HG03095 (cell line): Measurements from ENCODE around the gene SDK1.

Experiments used
- ATAC-seq: cut with Tn5 transposase; IDR thresholded peaks from one replicate; pipeline ENCODE4 v1.9.1; 2021; ENCODE audit warnings: moderate library complexity; ENCODE audit not compliant: unreplicated experiment

SDK1 gene

DNA sequence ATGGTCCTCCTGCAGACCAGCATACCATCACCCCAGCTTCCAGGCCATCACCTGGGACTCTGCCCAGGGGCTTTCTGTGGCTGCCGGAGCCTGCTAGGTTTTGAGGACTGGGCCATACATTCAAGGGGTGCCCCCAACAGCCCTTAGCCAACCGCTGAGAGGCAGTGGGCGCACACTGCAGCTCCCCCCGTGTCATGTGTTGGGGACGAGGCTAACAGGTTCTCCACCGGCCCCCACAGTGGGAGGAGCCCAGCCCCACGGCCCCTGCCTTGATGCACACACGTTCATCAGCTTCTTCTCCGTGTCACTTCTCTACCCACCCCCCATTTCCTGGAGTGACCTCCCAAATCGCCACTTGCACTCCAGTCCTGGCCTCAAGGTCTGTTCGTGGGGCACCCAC, 837.8 kb downstream of the SDK1 start:
- ATAC-seq, result no peak

DNA sequence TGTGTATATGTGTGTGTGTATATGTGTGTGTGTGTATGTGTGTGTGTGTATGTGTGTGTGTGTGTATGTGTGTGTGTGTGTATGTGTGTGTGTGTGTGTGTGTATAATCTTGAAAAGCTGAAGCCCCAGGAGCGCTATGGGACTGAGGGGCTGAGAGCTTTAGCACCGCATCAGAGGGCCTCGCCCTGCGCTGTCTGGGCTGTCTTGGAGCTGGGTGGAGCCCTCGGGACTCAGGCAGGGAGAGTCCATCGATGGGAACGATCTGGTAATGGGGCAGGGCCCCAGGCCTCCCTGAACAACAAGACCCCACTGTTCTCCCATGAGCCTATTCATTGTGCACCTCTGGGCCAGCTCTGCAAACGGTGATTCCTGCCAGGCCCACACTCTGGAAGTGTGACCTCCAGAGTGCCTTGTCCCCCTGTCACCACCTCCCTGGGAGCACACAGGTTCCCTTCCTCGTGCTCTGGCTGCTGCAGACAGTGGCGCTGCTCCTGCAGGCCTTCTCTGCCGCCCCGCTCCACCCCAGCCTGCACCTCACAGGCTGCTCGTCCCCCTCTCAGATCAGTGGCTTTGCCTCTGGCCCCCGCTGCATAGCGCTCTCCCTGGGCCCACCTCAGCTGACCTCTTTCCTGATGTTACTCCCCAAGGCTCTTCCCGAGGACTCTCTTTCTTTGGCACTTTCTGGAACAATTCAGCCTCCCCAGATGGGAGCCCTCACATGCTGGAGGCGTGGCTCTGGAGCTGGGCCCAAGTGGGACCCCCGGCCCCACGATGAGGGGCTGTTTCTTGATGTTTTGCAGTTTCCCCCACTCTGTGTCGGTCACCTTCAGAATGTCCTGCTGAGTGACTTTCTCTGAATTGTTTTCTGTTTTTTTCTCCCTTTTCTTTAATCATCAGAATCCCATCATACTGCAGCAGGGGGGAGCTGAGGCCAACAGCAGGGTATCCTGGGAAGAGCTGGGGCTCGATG, 838.9 kb downstream of the SDK1 start:
- no peak for ATAC-seq

DNA sequence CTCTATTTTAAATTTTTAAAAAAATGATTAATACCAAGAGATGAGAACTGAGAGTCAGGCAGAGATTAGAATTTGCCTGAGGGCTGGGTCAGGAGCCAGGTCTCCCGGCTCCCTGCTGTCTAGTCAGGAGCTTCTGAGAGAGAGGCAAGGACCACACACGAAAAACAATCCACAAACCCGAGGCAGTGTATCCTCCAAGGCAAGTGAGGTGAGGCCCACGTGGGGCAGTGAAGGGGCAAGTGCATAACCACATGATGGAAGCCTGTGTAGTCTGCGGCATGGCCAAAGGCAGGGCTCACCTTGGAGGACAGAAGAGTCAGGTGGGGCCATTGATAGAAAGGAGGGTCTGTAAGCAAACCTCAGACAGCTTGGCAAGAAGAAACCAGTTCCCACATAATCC, 839.9 kb downstream of the SDK1 start:
- no peak for ATAC-seq

DNA sequence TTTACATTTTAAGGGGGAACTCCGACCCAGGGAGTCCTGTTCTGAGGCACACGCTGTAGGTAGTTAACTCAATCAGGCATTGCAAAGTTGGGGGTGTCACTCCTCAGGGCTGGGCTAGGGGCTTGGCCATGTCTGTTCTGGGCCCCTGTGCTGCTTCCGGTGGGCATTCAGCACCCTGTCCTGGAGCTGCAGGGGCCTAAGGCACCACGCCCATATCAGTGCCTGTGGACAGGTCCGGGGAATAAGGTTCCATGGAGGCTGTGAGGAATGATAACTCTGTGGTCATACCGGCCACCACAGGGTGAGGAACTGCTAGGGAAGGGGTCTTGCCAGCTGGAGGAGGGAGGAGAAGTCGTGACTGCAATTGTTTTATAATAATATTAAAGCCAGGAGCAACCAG, 842.0 kb downstream of the SDK1 start:
- ATAC-seq, result no peak

DNA sequence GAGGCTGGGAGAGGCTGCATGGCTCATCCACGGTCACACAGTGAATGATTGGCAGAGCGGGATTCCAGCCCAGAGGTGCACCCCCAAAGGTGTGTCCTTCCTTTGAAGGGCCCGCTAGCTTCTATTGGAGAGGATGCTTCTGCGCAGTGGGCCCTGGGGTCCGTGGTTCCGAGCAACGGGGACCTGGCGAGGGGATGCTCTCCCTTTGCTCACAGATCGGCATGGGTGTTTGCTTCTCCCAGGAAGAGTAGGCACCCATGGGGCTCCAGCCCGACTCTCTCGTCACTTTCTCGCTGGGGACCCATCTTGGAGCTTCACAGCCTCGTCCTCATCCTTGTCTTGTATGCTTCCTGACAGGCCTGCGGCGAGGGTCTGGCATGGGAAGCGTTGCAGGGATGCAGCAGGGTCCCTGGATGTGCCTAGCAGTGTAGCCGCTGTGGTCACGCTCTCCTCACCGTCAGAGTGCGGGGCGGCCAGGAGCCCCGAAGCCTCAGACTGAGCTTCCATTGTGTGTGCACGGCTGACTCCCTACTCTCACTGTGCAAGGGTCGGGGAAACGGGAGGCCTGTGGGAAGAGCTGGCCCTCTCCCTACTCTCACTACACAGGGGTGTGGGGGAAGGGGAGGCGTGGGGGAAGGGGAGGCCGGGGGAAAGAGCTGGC, 842.6 kb downstream of the SDK1 start:
- no peak for ATAC-seq

DNA sequence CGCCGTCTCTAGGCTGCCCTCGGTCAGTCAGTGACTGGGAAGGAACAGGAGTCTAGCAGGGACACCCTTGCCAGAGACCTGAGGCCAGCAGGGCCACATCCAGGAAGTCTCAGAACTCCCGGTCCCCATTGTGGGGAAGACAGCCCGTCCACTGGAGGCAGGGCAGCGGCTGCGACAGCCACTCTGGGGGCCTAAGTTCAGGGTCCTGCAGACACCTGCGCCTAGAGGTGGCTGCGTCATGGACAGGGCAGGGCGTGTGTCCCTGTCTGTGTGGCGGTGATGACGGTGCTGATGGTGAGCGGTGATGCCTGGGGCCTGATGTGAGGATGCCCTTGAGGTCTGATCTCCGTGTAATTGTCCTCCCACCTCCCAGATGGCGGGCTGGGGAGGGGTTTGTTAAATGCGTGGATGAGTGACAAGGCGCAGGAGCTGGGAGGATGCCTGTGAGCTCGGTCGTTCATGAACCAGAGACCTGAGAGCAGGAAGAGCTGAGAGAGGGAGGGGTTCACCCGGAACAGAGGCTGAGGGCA, 843.2 kb downstream of the SDK1 start:
- no peak for ATAC-seq

DNA sequence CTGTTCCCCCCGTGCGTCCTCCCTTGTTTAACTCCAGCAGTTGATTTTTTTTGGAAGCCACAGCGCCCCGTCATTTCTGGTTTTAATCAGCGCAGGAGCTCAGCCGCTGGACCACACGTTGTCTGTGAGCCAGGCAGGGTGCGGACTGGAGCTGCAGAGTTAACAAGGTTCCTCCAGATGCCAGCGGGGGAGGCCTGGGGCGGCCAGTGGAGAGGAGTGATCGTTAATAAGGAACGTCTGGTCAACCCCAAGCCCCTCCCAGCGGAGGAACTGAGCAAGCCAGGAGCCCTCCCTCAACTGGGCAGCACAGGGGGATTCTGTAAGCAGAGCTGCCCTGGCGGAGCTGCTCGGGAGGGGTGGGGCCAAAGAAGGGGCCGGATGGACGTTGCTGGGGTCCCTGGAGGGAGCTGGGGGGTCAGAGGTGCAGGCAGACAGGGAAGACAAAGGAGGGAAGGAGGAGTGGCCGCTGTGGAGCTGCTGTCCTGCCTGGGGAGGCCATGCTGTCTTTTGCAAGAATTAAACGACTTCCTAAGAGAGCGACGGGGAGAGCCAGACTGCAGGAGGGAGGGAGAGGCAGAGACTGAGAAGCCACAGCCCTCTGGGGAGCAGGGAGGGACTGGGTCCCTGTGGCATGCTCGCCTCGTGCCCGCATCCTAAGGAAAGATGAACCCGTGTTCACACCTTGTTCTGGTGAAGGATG, 843.9 kb downstream of the SDK1 start:
- no peak for ATAC-seq

DNA sequence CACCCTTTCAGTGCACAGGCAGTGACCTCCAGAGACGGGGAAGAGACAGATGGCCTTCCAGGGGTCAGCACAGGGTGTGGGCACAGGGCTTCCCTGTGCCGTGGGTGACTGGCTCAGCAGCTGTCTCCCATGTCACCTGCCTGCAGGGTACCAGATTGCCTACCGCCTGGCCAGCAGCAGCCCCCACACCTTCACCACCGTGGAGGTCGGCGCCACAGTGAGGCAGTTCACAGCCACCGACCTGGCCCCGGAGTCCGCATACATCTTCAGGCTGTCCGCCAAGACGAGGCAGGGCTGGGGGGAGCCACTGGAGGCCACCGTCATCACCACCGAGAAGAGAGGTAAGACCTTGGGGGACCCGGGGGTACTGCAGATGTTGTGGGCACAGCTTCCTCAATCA, 844.5 kb downstream of the SDK1 start:
- ATAC-seq, result no peak

DNA sequence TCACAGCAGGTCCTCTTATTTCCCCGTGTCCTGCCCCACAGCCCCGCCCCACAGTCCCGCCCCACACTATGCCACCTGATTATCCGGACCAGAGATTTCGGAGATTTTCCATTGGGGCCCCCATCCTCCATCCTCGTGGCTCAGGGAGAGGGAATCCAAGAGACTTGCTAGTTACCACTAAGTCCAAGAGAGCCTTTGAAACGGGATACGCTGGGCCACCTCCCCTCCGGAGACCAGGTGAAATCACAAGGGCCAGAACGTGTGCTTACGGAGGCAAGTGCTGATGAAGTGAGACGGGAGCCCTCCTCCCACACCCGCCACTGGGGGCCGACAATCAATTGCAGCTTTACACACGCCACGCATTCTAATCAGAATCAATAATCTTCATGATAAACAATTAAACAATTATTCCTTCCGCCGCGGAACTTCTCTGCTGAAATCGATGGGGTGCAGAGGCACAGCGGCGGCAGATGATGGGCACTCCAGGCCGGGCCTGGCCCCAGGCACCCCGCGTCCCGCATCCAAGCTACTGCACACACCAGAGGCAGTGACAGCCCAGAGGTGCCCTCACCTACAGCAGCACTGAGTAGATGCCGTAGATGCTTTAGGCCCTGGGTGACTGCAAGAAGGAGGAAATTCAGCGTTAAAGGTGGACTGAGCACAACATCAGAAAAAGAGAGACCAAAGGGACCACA, 847.0 kb downstream of the SDK1 start:
- ATAC-seq, result no peak

DNA sequence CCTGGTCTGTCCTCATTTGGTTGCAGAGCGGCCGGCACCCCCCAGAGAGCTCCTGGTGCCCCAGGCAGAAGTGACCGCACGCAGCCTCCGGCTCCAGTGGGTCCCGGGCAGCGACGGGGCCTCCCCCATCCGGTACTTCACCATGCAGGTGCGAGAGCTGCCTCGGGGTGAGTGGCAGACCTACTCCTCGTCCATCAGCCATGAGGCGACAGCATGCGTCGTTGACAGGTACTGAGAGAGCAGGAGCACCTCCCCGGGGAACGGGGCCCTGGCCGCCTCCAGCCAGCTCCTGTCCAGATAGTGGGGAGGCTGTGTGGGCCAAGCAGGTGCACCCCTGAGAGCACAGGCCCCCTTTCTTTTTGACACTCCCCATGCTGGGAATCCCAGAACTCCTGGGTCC, 848.2 kb downstream of the SDK1 start:
- ATAC-seq, result no peak

DNA sequence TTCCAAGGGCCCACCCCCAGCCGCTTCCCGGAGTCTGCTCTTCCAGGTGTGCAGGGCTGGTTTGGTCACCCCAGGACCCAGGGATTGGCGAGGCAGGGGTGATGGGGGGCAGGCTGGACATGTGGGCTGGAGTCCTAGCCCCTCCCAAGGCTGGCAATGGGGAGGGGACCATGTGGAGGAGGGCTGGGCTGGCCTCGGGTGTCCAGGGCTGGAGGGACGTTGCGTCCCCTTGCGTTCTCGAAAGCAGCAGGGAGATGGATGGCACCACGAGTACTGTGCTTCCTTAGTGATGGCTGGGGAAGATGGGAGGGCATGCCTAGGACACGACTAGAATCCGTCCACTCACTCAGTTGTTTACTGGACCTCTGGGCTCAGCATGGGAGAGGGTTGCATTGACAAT, 848.6 kb downstream of the SDK1 start:
- ATAC-seq, result no peak

DNA sequence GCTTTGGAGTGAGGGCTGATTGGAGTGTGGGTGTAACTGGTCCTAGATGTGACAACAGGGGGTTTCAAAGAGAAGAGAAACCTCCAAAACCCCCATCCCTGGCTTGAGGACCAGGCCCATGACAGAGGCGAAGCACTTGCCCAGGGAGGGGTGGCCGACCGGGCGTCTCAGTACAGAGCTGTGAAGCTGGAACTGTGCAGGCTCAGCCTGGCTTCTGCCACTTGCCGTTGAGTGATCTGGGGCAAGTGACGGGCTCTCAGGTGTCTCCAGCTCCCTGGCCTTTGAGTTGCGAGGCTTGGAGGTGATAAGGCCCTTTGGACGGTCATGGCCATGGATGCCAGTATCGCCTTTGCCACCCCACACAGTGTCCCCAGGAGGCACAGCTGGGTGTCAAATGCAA, 849.7 kb downstream of the SDK1 start:
- ATAC-seq, result no peak

DNA sequence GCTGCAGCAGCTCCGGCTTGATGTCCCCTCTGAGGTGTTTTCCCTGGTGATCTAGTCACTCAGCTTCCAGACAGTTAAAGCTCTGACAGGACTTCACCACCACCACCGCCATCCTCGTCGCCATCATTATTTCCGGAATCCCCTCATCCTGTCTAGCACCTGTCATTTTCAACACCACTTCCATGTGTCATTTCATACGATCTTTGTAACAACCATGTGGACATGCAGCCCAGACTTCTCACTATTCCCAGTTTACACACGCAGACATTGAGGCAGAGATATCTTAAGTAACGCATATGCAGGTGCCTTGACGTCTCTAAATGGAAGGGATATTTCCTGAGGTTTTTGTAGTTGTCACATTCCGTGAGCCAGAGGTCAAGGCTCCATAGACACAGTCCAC, 850.5 kb downstream of the SDK1 start:
- no peak for ATAC-seq

DNA sequence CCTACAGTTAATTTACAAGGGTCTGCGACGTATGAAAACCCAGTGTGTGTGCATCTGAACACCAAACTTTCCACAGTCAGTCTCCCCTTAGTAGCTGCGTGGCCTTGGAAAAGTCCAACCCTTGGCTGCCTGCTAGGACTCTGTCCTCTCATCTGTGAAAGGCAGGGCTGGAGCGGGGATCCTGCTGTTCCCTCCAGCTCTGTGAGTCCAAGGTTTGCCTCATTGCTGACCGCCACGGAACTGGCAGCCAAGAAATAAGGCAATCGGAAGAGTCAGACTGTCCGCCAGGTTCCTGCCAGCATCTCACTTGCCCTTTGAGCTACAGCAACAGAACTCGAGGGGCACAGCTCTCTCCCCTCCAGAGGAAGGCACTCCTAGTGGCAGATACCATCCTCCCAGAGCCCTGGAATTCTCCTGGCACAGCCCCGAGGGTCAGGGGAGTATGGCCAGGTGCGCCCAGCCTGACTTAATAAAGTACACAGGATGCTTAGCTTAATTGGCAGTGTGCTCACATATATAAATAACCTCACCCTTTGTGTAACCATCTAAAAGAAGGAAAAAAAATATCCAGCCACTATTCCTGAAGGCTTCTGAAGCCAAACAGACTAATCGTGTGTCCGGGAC, 851.0 kb downstream of the SDK1 start:
- no peak for ATAC-seq

DNA sequence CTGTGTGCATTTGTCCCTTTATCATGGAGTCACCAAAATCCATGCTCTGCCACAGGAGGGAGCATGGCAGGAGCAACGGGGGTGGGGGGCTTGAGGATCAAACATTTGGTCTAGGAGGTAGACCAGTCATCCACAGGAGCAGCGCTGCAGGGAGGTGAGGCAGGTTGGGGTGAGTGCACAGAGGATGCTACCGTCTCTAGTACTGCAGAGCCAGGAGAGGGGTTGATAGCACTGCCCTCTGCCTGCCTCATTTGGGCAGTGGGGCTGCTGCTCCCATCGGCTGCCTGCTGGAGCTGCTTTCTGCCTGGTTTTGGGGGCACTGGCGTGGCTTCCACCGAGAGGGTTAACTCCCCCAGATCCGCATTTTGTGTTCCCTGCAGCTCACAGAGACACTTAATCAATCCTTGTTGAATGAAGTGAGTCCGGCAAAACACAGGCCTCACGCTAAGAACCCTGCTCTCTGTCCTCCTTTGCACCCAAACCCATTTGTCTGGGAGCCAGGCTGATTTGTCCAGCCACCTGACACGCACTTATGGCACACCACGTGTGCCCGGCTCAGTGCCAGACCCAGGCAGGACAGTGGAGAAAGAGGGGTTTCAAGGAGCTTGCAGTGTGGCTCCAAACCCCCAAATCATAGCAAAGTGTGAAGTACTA, 854.0 kb downstream of the SDK1 start:
- no peak for ATAC-seq

DNA sequence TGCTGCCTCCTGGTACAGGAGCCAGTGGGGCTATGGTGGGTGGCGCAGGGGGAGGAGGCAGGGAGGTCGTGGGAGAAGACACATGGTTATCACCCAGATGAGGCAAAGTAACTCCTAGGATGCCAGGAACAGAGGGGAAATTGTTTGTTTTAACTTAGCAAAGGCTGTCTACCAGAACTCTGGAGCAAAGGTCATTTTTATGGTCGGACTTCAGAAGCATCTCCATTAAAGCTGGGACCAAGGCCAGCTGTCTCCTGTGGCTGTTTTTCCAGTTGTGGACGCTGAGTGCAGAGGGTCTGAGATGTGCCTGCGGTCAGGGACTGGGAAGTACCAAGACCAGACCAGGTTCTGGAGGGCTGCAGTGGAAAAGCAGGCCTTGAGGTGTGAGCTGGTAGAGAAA, 855.1 kb downstream of the SDK1 start:
- no peak for ATAC-seq

DNA sequence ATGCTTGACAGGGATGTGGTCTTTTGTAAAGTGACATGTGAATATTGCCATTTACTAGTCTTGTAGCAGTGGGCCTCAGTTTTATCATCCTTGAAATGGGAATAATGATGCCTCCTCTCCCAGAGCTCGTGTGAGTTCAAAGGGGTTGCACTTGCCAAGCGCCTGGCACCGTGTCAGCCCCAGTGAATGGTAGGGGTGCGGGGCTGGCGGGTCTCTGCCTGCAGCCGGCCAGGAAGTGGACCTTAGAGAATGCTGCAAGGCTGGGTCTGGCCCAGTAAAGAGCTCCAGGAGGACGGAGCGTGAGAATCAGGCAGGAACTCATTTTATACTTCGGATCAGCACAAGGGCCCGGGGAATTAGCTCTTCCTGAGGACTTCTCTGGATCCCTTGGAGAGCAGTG, 856.6 kb downstream of the SDK1 start:
- no peak for ATAC-seq

DNA sequence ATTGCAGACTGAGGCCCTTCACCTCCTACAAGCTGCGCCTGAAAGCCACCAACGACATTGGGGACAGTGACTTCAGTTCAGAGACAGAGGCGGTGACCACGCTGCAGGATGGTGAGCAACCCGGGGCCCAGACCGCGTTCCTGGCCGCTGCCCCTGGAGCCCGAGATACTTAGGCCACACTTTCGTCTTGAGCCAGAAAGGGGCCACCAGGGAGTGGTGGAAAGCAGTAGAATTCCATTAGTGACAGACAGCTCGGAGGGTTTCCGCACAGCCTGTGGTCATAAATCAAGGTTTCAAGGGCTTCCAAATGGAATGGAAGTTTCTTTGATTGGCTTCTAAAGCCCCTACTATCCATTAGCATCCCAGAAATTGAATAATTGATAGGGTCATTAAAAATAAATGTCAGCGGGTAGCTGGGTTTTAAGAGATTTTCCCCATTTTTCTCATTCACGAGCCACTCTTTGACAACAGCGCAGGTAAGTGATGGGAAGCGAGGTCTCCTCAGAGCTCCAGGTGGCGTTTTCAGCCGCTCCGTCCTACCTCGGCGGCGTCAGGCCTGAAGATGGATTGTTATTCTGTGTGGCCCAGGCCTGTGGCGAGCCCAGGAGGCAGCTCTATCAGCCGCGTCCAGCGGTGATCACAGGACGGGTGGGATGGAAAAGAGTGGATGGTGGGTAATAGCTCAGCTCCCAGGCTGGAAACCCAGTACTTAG, 857.5 kb downstream of the SDK1 start:
- no peak for ATAC-seq

DNA sequence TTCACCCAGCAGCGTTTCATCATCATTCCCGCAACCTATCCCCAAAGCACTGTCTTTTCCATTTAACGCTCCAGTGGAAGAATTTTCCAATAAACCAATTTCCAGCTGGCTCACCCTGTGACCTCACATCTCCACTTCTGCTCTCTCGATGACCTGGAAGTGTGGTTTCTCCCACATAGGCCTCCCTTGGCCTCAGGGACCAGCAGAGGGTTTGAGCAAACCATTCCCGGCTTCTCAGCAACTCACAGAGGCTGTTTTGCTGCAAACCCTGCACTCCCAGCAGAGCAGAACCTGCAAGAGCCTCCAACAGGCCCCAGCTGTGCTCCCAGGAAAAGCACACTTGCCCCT, 858.1 kb downstream of the SDK1 start:
- no peak for ATAC-seq
